B cell (primary cell): ENCODE results near the gene FAM219A. TPM values are rescaled to one million over a fixed set of nuclear protein-coding genes. Genes with fewer than 3 reads are reported as not detected.

Experiments
- ATAC-seq: fragments of 200-7000 bp; cut with Tn5 transposase; one replicate; pipeline ENCODE4 v1.10.0; 2021; ENCODE audit warnings: low read depth, mild to moderate bottlenecking, moderate number of reproducible peaks, moderate library complexity
- CTCF ChIA-PET: fragments of 350-600 bp; sonication (Branson Sonifier 250); formaldehyde crosslinking; loops from one replicate; lab custom pipeline; 2021; ENCODE audit warnings: antibody characterized with exemption, inconsistent platforms; lab: Charles Lee
- POLR2A ChIA-PET: fragments of 350-600 bp; sonication (Branson Sonifier 250); formaldehyde crosslinking; loops from one replicate; lab custom pipeline; 2021; ENCODE audit warnings: antibody characterized with exemption; lab: Charles Lee
- DNase-seq: peaks from one replicate; pipeline ENCODE4 v3.0.0; 2013
- H2AFZ ChIP-seq: 2 replicates; pipeline ENCODE4 v1.6.1; 2012; ENCODE audit warnings: mild to moderate bottlenecking, low read depth, low read length; ENCODE audit not compliant: insufficient read depth, poor library complexity, severe bottlenecking
- H3K27ac ChIP-seq, 2 donors: 1 replicate in 1 of 2; 2 replicates in 1 of 2; pipeline ENCODE4 v1.5.1; 2012 to 2013; ENCODE audit warnings: low read length in 2 of 2, mild to moderate bottlenecking in 2 of 2, moderate library complexity in 1 of 2
- H3K27me3 ChIP-seq, 4 experiments: fragments of 200-600 bp in 1 of 4; sonication (generic) in 1 of 4; replicated peaks in 1 of 4; 1 replicate in 2 of 4; 2 replicates in 2 of 4; pipeline versions ENCODE4 v1.6.1 to v1.7.0; 2013 to 2016; ENCODE audit warnings: low read length in 3 of 4, mild to moderate bottlenecking in 2 of 4, mixed read lengths in 1 of 4, moderate library complexity in 1 of 4; ENCODE audit not compliant: insufficient read depth in 4 of 4, control insufficient read depth in 3 of 4; ENCODE audit errors: control extremely low read depth in 1 of 4
- H3K36me3 ChIP-seq, 2 experiments: replicated peaks in 1 of 2; 1 replicate in 1 of 2; 2 replicates in 1 of 2; pipeline versions ENCODE4 v1.6.1 to v1.7.1; 2013; ENCODE audit warnings: low read length in 1 of 2; ENCODE audit not compliant: insufficient read depth in 2 of 2, control insufficient read depth in 1 of 2; ENCODE audit errors: control extremely low read depth in 1 of 2, extremely low read depth in 1 of 2
- H3K4me1 ChIP-seq, 2 donors: fragments of 200-600 bp in 1 of 2; sonication (generic) in 1 of 2; 1 replicate in 1 of 2; 2 replicates in 1 of 2; pipeline versions ENCODE4 v1.5.1 to v1.6.1; 2013 to 2017; ENCODE audit warnings: low read length in 2 of 2; ENCODE audit not compliant: control insufficient read depth in 2 of 2, insufficient read depth in 2 of 2
- H3K4me2 ChIP-seq: replicated peaks from 2 replicates; pipeline ENCODE3; 2012; ENCODE audit warnings: mild to moderate bottlenecking, low read depth, low read length; ENCODE audit not compliant: poor library complexity, severe bottlenecking
- H3K4me3 ChIP-seq, 5 experiments: fragments of 200-600 bp in 1 of 5; sonication (generic) in 1 of 5; 1 replicate in 3 of 5; 2 replicates in 2 of 5; pipeline versions ENCODE4 v1.5.1 to v1.7.0; 2011 to 2016; ENCODE audit warnings: low read length in 4 of 5, mild to moderate bottlenecking in 4 of 5, low read depth in 2 of 5, control low read depth in 1 of 5, moderate library complexity in 1 of 5; ENCODE audit not compliant: insufficient read depth in 1 of 5; ENCODE audit errors: control extremely low read depth in 1 of 5, extremely low read depth in 1 of 5
- H3K79me2 ChIP-seq: fragments of 200-600 bp; sonication (generic); one replicate; pipeline ENCODE4 v1.6.0; 2016; ENCODE audit warnings: low read length; ENCODE audit not compliant: control insufficient read depth, insufficient read depth
- H3K9ac ChIP-seq: fragments of 200-600 bp; sonication (generic); 2 replicates; pipeline ENCODE4 v1.6.1; 2017; ENCODE audit warnings: mild to moderate bottlenecking, low read length, moderate library complexity
- H3K9me3 ChIP-seq, 3 donors: one replicate each; pipeline versions ENCODE4 v1.6.1 to v1.7.1; 2013; ENCODE audit warnings: low read length in 2 of 3; ENCODE audit not compliant: control insufficient read depth in 2 of 3, insufficient read depth in 1 of 3; ENCODE audit errors: control extremely low read depth in 1 of 3
- H4K20me1 ChIP-seq: 2 replicates; pipeline ENCODE4 v1.6.0; 2012; ENCODE audit warnings: mild to moderate bottlenecking, low read length; ENCODE audit not compliant: insufficient read depth, control insufficient read depth, poor library complexity, severe bottlenecking
- H3K27ac Mint-ChIP-seq: one replicate; pipeline ENCODE4 v1.8.0; 2021; ENCODE audit warnings: mixed read lengths
- H3K27me3 Mint-ChIP-seq: one replicate; pipeline ENCODE4 v1.8.0; 2021; ENCODE audit warnings: mixed read lengths
- H3K4me1 Mint-ChIP-seq: one replicate; pipeline ENCODE4 v1.8.0; 2021; ENCODE audit warnings: mixed read lengths
- H3K4me3 Mint-ChIP-seq: one replicate; pipeline ENCODE4 v1.8.0; 2021; ENCODE audit warnings: mixed read lengths
- H3K9me3 Mint-ChIP-seq: one replicate; pipeline ENCODE4 v1.8.0; 2022; ENCODE audit warnings: mixed read lengths; ENCODE audit not compliant: insufficient read depth
- CTCF ChIP-seq: fragments of 200-600 bp; IDR thresholded peaks from one replicate; pipeline ENCODE4 v1.8.0; 2022; ENCODE audit warnings: antibody characterized with exemption, mild to moderate bottlenecking
- EZH2 ChIP-seq: IDR thresholded peaks from 2 replicates; pipeline ENCODE4 v1.6.1; 2012; ENCODE audit warnings: borderline replicate concordance, low read depth, mild to moderate bottlenecking, moderate library complexity, low read length; ENCODE audit not compliant: insufficient read depth, poor library complexity, severe bottlenecking
- WGBS: methylation state at CpG from one replicate; pipeline ENCODE4 v1.1.5; 2013; ENCODE audit warnings: missing lambda C conversion rate; ENCODE audit not compliant: insufficient coverage; 5-methylcytosine and 5-hydroxymethylcytosine counted together
- intact Hi-C: fragments of 100-400 bp; cut with micrococcal nuclease; formaldehyde crosslinking; loops from one replicate; pipeline ENCODE4 v1.10.0; 2022
- polyA plus RNA-seq: library from polyadenylated mRNA; depleted of rRNA; stranded (reverse); fragments of >200 nt; gene quantifications from 2 replicates; pipeline ENCODE4 v1.2.3, GENCODE V29; 2012
- total RNA-seq, 2 donors: library from RNA; stranded (reverse); fragments of 120-200 nt in 1 of 2; gene quantifications; 1 replicate in 1 of 2; 2 replicates in 1 of 2; pipeline versions ENCODE4 v1.2.3 to v1.2.4, GENCODE V29; 2013 to 2022

The FAM219A gene
- total and polyA plus RNA-seq, 2 donors (not counting 1 experiment from before 2014, with no cell fraction given) = 12.9 to 17.3 TPM

DNA sequence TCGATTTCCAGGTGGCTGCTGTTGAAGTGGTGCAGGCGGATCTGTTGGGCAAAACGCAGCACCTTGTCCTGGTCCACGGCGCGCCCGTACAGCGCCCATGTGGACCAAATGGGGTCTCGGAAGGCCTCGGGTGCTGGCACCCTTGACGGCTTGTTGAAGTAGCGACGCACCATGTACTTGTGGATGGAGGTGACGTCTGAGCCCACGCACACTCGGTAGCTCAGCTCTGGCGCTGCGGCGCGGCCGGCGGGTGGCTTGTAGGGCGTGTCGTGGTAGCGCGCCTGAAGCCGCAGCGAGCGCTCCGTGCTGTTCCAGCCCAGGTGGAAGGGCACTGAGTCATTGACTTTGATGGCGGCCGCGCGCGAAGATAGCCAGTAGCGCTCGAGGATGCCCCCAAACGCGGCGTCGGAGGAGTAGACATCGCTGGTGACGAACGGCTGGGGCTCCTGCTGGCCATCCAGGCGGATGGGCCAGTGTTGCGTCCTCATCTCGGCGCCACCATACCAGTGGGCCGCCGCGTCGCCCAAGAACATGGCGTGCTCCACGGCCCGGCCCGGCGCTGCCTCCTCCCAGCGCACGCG, 86.4 kb downstream of the FAM219A start:
- POLR2A ChIA-PET = no interaction called here
- CTCF ChIA-PET = no interaction called here
- no peaks in the 10 kb centered on the region for H3K27me3 ChIP-seq
- H3K4me1 ChIP-seq = peaks cover 5 to 11% of the 10 kb centered on the region in 2 donors
- no peaks in the 10 kb centered on the region for H3K79me2 ChIP-seq
- H4K20me1 ChIP-seq = no peaks in the 10 kb centered on the region
- no peak overlapping the region for H3K27ac ChIP-seq
- Mint-ChIP-seq H3K9me3 (no peaks in the 10 kb centered on the region), H3K27me3 (no peaks in the 10 kb centered on the region), H3K4me3 (no peak overlapping the region), H3K27ac (no peak overlapping the region), H3K4me1 (peaks cover 9% of the 10 kb centered on the region)
- intact Hi-C loops = loop anchor here (10.0 kb wide), 2 partner anchors 447 to 897 kb away; partner anchors contain the start of gene NOL6
- H3K9ac ChIP-seq = no peak overlapping the region
- DNase-seq (no peak), ATAC-seq (no peak)
- H3K36me3 ChIP-seq = no peaks in the 10 kb centered on the region
- H3K9me3 ChIP-seq = peaks cover 0 to 29% (median 0%) of the 10 kb centered on the region in 3 donors
- 97% methylated on average over 60 of the region's 60 CpGs for WGBS
- H2AFZ ChIP-seq = no peak overlapping the region
- H3K4me3 ChIP-seq = no peak overlapping the region
- H3K4me2 ChIP-seq = no peak overlapping the region
- TF ChIP-seq EZH2 = no peak
- no peak for TF ChIP-seq CTCF
